GM23338 (cell line): ENCODE data around the gene CYSRT1. TPM values are rescaled to one million over a fixed set of nuclear protein-coding genes. Genes with fewer than 3 reads are reported as not detected.
"Not testable (repeated sequence)": the region's sequence is repeated elsewhere in the genome, so short reads cannot be mapped to it uniquely, and the experiment has no call there.

Experiments used
- ATAC-seq: fragments of 200-7000 bp; cut with Tn5 transposase; 3 replicates; pipeline ENCODE4 v1.9.1; 2020
- DNase-seq: peaks from one replicate; pipeline ENCODE4 v3.0.0-alpha.2; 2015; ENCODE audit warnings: low spot score
- H2AFZ ChIP-seq: fragments of 200-600 bp; sonication (generic); 2 replicates; pipeline ENCODE4 v1.8.0; 2016; ENCODE audit warnings: antibody characterized with exemption, mild to moderate bottlenecking, moderate library complexity
- H3F3A ChIP-seq: fragments of 200-600 bp; sonication (generic); replicated peaks from 2 replicates; pipeline ENCODE4 v1.8.0; 2017; ENCODE audit warnings: antibody characterized with exemption, mixed run types, low read depth
- H3K27ac ChIP-seq: fragments of 200-600 bp; sonication (generic); 2 replicates; pipeline ENCODE4 v1.6.1; 2016; ENCODE audit warnings: low read depth
- H3K27me3 ChIP-seq: fragments of 200-600 bp; sonication (generic); 2 replicates; pipeline ENCODE4 v1.8.0; 2016; ENCODE audit warnings: mild to moderate bottlenecking, mixed run types, moderate library complexity; ENCODE audit not compliant: insufficient read depth
- H3K36me3 ChIP-seq: fragments of 200-600 bp; sonication (generic); 2 replicates; pipeline ENCODE4 v1.8.0; 2016; ENCODE audit warnings: mild to moderate bottlenecking; ENCODE audit not compliant: insufficient read depth
- H3K4me1 ChIP-seq: fragments of 200-600 bp; sonication (generic); 2 replicates; pipeline ENCODE4 v1.8.0; 2016; ENCODE audit warnings: mild to moderate bottlenecking, moderate library complexity; ENCODE audit not compliant: insufficient read depth
- H3K4me2 ChIP-seq: fragments of 200-600 bp; sonication (generic); 2 replicates; pipeline ENCODE4 v1.7.1; 2017; ENCODE audit warnings: mixed run types
- H3K4me3 ChIP-seq: fragments of 200-600 bp; sonication (generic); 2 replicates; pipeline ENCODE4 v1.6.1; 2016; ENCODE audit warnings: mixed run types
- H3K79me2 ChIP-seq: fragments of 200-600 bp; sonication (generic); replicated peaks from 2 replicates; pipeline ENCODE4 v1.8.0; 2017; ENCODE audit warnings: mild to moderate bottlenecking; ENCODE audit not compliant: insufficient read depth
- H3K9me2 ChIP-seq: fragments of 200-600 bp; sonication (generic); 2 replicates; pipeline ENCODE4 v1.8.0; 2017; ENCODE audit not compliant: insufficient read depth
- H4K20me1 ChIP-seq: fragments of 200-600 bp; sonication (generic); replicated peaks from 2 replicates; pipeline ENCODE4 v1.8.0; 2017; ENCODE audit warnings: mild to moderate bottlenecking; ENCODE audit not compliant: insufficient read depth
- H3K27ac Mint-ChIP-seq: 2 replicates; pipeline ENCODE4 v1.8.0; 2020; ENCODE audit warnings: inconsistent platforms, mild to moderate bottlenecking, moderate library complexity, mixed read lengths
- H3K27me3 Mint-ChIP-seq: 3 replicates; pipeline ENCODE4 v1.8.0; 2022; ENCODE audit warnings: low read depth, mild to moderate bottlenecking, moderate library complexity, mixed read lengths, inconsistent platforms; ENCODE audit not compliant: insufficient read depth, poor library complexity
- H3K36me3 Mint-ChIP-seq: 3 replicates; pipeline ENCODE4 v1.8.0; 2021; ENCODE audit warnings: low read depth, mild to moderate bottlenecking, inconsistent platforms, moderate library complexity, mixed read lengths
- H3K4me1 Mint-ChIP-seq: 3 replicates; pipeline ENCODE4 v1.8.0; 2020; ENCODE audit warnings: mild to moderate bottlenecking, inconsistent platforms, mixed read lengths
- H3K4me3 Mint-ChIP-seq: 3 replicates; pipeline ENCODE4 v1.8.0; 2021; ENCODE audit warnings: moderate library complexity, mild to moderate bottlenecking, inconsistent platforms, mixed read lengths
- H3K9me3 Mint-ChIP-seq: 3 replicates; pipeline ENCODE4 v1.8.0; 2020; ENCODE audit warnings: moderate library complexity, mild to moderate bottlenecking, inconsistent platforms, mixed read lengths
- EZH2 ChIP-seq: fragments of 200-600 bp; sonication (generic); IDR thresholded peaks from one replicate; pipeline ENCODE4 v1.8.0; 2017; ENCODE audit warnings: antibody characterized with exemption, mild to moderate bottlenecking, low read depth; ENCODE audit not compliant: unreplicated experiment
- NANOG ChIP-seq: IDR thresholded peaks from 2 replicates; pipeline ENCODE4 v1.6.1; 2016; ENCODE audit warnings: antibody characterized with exemption, borderline replicate concordance
- polyA plus RNA-seq: library from polyadenylated mRNA; unstranded; fragments of >200 nt; fragmentation: Nextera tagmentation; extraction: Ambion mirVana; gene quantifications from 2 replicates; pipeline ENCODE4 v1.2.1, GENCODE V29; 2016
- total RNA-seq: library from RNA; depleted of rRNA; stranded (reverse); fragments of >200 nt; shearing (Covaris generic); gene quantifications from 2 replicates; pipeline ENCODE4 v1.2.3, GENCODE V29; 2014
- TF ChIP-seq, protein P1 (sequence below): IDR thresholded peaks from one replicate; pipeline ENCODE4 v1.6.1; 2018; ENCODE audit warnings: antibody characterized with exemption; ENCODE audit not compliant: unreplicated experiment
- TF ChIP-seq, protein P2 (sequence below), 2 experiments: fragments of 200-600 bp in 1 of 2; sonication (generic) in 1 of 2; conservative IDR thresholded peaks; 2 replicates each; pipeline versions ENCODE4 v1.5.1 to v1.6.1; 2016 to 2017; ENCODE audit warnings: antibody characterized with exemption in 2 of 2, low read depth in 2 of 2, mild to moderate bottlenecking in 2 of 2, moderate library complexity in 1 of 2
- TF ChIP-seq, protein P3 (sequence below): fragments of 250-450 bp; sonication (Bioruptor Pico); IDR thresholded peaks from 2 replicates; pipeline ENCODE4 v1.5.0; 2020; ENCODE audit warnings: mild to moderate bottlenecking, moderate library complexity
- TF ChIP-seq, protein P4 (sequence below): IDR thresholded peaks from 2 replicates; pipeline ENCODE4 v1.6.1; 2016; ENCODE audit warnings: antibody characterized with exemption

Gene CYSRT1
- total and polyA plus RNA-seq, 2 experiments from 2014 or later, result 2.0 to 3.2 TPM

DNA sequence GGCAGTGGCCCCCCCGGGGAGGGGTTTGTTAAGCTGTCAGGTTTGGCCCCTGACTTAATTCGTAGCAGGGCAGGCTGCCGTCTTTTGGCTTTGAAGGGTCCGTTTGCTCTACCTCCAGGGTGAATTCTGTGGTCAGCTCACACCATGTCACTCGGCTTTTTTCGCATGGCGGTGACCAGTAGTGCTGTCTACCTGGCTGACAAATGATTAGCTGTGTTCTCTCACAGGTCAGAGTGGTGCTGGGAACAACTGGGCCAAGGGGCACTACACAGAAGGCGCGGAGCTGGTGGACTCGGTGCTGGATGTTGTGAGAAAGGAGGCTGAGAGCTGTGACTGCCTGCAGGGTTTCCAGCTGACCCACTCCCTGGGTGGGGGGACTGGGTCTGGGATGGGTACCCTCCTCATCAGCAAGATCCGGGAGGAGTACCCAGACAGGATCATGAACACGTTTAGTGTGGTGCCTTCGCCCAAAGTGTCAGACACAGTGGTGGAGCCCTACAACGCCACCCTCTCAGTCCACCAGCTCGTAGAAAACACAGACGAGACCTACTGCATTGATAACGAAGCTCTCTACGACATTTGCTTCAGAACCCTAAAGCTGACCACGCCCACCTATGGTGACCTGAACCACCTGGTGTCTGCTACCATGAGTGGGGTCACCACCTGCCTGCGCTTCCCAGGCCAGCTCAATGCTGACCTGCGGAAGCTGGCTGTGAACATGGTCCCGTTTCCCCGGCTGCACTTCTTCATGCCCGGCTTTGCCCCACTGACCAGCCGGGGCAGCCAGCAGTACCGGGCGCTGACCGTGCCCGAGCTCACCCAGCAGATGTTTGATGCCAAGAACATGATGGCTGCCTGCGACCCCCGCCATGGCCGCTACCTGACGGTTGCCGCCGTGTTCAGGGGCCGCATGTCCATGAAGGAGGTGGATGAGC is 17.6 kb downstream of the CYSRT1 start:
- no peak overlapping the region; the same call in 1 of the 2 replicates for H3K27ac ChIP-seq
- 0 out of 2 replicates have a peak, but pooled peaks cover 29% of the 10 kb centered on the region for H3F3A ChIP-seq
- H3K4me2 ChIP-seq, result peak overlapping the region; percentile 90
- H3K27ac Mint-ChIP-seq, result 0 out of 2 replicates have a peak overlapping the region, but pooled peaks have one; percentile 44
- peaks cover 29% of the 10 kb centered on the region for H3K79me2 ChIP-seq
- no peaks in the 10 kb centered on the region for H3K27me3 ChIP-seq
- peaks cover 31% of the 10 kb centered on the region for H3K36me3 Mint-ChIP-seq
- DNase-seq, result no peak
- H3K4me1 ChIP-seq, result peaks cover 20% of the 10 kb centered on the region; the same call in 1 of the 2 replicates
- no peaks in the 10 kb centered on the region for H3K36me3 ChIP-seq
- no peaks in the 10 kb centered on the region for H3K9me3 Mint-ChIP-seq
- H3K4me1 Mint-ChIP-seq, result peaks cover 35% of the 10 kb centered on the region
- no peak for ATAC-seq
- H3K4me3 ChIP-seq, result peak overlapping the region; percentile 89
- no peaks in the 10 kb centered on the region for H3K9me2 ChIP-seq
- H4K20me1 ChIP-seq, result peaks cover 16% of the 10 kb centered on the region
- H3K27me3 Mint-ChIP-seq, result peaks cover 29% of the 10 kb centered on the region
- TF ChIP-seq, protein P1, sequence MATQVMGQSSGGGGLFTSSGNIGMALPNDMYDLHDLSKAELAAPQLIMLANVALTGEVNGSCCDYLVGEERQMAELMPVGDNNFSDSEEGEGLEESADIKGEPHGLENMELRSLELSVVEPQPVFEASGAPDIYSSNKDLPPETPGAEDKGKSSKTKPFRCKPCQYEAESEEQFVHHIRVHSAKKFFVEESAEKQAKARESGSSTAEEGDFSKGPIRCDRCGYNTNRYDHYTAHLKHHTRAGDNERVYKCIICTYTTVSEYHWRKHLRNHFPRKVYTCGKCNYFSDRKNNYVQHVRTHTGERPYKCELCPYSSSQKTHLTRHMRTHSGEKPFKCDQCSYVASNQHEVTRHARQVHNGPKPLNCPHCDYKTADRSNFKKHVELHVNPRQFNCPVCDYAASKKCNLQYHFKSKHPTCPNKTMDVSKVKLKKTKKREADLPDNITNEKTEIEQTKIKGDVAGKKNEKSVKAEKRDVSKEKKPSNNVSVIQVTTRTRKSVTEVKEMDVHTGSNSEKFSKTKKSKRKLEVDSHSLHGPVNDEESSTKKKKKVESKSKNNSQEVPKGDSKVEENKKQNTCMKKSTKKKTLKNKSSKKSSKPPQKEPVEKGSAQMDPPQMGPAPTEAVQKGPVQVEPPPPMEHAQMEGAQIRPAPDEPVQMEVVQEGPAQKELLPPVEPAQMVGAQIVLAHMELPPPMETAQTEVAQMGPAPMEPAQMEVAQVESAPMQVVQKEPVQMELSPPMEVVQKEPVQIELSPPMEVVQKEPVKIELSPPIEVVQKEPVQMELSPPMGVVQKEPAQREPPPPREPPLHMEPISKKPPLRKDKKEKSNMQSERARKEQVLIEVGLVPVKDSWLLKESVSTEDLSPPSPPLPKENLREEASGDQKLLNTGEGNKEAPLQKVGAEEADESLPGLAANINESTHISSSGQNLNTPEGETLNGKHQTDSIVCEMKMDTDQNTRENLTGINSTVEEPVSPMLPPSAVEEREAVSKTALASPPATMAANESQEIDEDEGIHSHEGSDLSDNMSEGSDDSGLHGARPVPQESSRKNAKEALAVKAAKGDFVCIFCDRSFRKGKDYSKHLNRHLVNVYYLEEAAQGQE, result no peak
- TF ChIP-seq, protein P2, sequence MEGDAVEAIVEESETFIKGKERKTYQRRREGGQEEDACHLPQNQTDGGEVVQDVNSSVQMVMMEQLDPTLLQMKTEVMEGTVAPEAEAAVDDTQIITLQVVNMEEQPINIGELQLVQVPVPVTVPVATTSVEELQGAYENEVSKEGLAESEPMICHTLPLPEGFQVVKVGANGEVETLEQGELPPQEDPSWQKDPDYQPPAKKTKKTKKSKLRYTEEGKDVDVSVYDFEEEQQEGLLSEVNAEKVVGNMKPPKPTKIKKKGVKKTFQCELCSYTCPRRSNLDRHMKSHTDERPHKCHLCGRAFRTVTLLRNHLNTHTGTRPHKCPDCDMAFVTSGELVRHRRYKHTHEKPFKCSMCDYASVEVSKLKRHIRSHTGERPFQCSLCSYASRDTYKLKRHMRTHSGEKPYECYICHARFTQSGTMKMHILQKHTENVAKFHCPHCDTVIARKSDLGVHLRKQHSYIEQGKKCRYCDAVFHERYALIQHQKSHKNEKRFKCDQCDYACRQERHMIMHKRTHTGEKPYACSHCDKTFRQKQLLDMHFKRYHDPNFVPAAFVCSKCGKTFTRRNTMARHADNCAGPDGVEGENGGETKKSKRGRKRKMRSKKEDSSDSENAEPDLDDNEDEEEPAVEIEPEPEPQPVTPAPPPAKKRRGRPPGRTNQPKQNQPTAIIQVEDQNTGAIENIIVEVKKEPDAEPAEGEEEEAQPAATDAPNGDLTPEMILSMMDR (conservative IDR thresholded peaks at IDR 0.05; ENCODE audit: low read depth in 2 of 2), result no peak
- TF ChIP-seq, protein P3, sequence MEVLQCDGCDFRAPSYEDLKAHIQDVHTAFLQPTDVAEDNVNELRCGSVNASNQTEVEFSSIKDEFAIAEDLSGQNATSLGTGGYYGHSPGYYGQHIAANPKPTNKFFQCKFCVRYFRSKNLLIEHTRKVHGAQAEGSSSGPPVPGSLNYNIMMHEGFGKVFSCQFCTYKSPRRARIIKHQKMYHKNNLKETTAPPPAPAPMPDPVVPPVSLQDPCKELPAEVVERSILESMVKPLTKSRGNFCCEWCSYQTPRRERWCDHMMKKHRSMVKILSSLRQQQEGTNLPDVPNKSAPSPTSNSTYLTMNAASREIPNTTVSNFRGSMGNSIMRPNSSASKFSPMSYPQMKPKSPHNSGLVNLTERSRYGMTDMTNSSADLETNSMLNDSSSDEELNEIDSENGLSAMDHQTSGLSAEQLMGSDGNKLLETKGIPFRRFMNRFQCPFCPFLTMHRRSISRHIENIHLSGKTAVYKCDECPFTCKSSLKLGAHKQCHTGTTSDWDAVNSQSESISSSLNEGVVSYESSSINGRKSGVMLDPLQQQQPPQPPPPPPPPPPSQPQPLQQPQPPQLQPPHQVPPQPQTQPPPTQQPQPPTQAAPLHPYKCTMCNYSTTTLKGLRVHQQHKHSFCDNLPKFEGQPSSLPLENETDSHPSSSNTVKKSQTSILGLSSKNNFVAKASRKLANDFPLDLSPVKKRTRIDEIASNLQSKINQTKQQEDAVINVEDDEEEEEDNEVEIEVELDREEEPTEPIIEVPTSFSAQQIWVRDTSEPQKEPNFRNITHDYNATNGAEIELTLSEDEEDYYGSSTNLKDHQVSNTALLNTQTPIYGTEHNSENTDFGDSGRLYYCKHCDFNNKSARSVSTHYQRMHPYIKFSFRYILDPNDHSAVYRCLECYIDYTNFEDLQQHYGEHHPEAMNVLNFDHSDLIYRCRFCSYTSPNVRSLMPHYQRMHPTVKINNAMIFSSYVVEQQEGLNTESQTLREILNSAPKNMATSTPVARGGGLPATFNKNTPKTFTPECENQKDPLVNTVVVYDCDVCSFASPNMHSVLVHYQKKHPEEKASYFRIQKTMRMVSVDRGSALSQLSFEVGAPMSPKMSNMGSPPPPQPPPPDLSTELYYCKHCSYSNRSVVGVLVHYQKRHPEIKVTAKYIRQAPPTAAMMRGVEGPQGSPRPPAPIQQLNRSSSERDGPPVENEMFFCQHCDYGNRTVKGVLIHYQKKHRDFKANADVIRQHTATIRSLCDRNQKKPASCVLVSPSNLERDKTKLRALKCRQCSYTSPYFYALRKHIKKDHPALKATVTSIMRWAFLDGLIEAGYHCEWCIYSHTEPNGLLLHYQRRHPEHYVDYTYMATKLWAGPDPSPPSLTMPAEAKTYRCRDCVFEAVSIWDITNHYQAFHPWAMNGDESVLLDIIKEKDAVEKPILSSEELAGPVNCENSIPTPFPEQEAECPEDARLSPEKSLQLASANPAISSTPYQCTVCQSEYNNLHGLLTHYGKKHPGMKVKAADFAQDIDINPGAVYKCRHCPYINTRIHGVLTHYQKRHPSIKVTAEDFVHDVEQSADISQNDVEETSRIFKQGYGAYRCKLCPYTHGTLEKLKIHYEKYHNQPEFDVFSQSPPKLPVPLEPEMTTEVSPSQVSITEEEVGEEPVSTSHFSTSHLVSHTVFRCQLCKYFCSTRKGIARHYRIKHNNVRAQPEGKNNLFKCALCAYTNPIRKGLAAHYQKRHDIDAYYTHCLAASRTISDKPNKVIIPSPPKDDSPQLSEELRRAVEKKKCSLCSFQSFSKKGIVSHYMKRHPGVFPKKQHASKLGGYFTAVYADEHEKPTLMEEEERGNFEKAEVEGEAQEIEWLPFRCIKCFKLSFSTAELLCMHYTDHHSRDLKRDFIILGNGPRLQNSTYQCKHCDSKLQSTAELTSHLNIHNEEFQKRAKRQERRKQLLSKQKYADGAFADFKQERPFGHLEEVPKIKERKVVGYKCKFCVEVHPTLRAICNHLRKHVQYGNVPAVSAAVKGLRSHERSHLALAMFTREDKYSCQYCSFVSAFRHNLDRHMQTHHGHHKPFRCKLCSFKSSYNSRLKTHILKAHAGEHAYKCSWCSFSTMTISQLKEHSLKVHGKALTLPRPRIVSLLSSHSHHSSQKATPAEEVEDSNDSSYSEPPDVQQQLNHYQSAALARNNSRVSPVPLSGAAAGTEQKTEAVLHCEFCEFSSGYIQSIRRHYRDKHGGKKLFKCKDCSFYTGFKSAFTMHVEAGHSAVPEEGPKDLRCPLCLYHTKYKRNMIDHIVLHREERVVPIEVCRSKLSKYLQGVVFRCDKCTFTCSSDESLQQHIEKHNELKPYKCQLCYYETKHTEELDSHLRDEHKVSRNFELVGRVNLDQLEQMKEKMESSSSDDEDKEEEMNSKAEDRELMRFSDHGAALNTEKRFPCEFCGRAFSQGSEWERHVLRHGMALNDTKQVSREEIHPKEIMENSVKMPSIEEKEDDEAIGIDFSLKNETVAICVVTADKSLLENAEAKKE (CRISPR knock-in tag), result no peak
- TF ChIP-seq NANOG (no peak), EZH2 (no peak)
- TF ChIP-seq, protein P4, sequence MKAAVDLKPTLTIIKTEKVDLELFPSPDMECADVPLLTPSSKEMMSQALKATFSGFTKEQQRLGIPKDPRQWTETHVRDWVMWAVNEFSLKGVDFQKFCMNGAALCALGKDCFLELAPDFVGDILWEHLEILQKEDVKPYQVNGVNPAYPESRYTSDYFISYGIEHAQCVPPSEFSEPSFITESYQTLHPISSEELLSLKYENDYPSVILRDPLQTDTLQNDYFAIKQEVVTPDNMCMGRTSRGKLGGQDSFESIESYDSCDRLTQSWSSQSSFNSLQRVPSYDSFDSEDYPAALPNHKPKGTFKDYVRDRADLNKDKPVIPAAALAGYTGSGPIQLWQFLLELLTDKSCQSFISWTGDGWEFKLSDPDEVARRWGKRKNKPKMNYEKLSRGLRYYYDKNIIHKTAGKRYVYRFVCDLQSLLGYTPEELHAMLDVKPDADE, result no peak
- peak overlapping the region; percentile 86 for H3K4me3 Mint-ChIP-seq
- H2AFZ ChIP-seq, result no peak overlapping the region

DNA sequence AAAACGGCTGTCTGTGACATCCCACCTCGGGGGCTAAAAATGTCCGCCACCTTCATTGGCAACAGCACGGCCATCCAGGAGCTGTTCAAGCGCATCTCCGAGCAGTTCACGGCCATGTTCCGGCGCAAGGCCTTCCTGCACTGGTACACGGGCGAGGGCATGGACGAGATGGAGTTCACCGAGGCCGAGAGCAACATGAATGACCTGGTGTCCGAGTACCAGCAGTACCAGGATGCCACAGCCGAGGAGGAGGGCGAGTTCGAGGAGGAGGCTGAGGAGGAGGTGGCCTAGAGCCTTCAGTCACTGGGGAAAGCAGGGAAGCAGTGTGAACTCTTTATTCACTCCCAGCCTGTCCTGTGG is 18.3 kb downstream of the CYSRT1 start:
- H3K4me3 ChIP-seq, H3K4me2 ChIP-seq, H3K9me3 Mint-ChIP-seq, H3K9me2 ChIP-seq, H2AFZ ChIP-seq, H3K27ac Mint-ChIP-seq, DNase-seq, ATAC-seq, H3K27ac ChIP-seq, H3K36me3 ChIP-seq, H3K27me3 ChIP-seq: not testable (repeated sequence)
- Histone ChIP-seq H3K79me2 (peaks cover 29% of the 10 kb centered on the region), H3F3A (0 out of 2 replicates have a peak, but pooled peaks cover 29% of the 10 kb centered on the region), H4K20me1 (peaks cover 16% of the 10 kb centered on the region), H3K4me1 (peaks cover 18% of the 10 kb centered on the region; the same call in 1 of the 2 replicates)
- peaks cover 31% of the 10 kb centered on the region for H3K36me3 Mint-ChIP-seq
- peaks cover 32% of the 10 kb centered on the region for H3K4me1 Mint-ChIP-seq
- H3K4me3 Mint-ChIP-seq, result peak overlapping the region; percentile 86
- H3K27me3 Mint-ChIP-seq, result peaks cover 26% of the 10 kb centered on the region
